ENCODE results near the gene CSTF2.

CSTF2 gene

DNA sequence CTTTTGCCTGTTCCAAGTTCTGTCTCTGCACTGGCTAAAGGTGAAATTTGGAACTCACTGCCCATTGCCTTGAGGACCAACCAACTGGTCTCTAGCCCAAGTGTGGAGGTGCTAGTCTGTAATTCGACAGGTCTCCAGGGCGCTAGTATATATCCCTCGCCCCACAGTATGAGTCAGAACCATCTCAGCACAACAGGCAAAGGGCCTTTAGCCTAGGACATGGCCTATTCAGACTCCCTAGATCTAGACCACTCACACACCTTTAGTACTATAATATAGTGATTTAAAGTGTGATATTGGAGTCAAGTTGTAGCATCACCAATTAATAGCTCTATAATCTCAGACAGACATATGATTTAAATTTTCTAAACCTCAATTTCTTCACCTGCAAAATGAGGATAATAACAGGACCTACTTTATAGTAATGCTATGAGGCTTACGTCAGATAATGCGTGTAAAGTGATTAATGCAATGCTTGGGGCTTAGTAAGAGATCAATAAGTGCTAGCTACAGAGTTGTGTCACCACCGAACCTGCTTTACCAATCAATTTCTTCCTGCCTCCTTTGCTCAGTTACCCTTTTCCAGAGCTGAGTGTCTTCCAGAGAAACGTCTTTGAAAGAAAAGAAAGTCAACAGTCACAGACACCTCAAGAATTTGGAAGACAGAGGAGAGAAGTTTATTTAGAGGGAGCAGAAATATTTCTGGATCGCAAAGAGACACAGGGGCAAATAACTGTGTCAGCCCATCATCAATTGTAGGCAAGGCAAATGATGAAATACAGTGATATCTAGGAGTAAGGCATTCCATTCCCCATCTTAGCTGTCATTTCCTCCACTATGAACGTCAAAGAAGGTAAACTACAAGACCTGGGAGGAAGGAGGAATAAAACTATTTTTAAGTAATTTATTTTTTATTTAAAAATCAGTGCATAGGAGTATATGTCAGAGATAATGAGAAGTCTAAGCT lies 51.7 kb downstream of the CSTF2 start:
- no peak for DNase-seq (ENCODE audit: low read depth)

DNA sequence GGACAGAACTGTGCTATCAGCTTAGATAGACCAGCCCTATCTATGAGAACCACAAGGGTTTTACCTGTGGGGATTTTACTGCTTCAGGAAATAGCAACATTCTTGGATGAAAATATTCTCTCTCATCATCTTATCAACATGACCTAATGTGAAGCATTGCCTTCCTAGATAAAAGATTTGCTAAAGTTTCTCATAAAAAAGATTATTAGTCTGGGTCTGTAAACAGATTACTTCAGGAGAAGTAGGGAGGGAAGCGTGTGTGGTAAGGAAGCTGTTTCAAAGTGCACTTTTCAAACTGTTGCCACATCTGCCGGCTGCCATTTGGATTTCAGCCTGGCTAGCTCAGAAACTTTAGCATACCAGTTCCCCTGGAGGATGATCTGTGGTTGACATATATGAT lies 54.1 kb downstream of the CSTF2 start, which contains the start of gene NOX1:
Gene NOX1, minus strand, starts transcription at position 35 of the 400 bp plus-strand sequence. CDS start 220 bp downstream, outside the sequence.
- no peak for DNase-seq (ENCODE audit: low read depth)

- no peak for DNase-seq (ENCODE audit: low read depth)
Measured at GRCh38 chrX:100880368-100880767, 60.2 kb downstream of the CSTF2 start.

DNA sequence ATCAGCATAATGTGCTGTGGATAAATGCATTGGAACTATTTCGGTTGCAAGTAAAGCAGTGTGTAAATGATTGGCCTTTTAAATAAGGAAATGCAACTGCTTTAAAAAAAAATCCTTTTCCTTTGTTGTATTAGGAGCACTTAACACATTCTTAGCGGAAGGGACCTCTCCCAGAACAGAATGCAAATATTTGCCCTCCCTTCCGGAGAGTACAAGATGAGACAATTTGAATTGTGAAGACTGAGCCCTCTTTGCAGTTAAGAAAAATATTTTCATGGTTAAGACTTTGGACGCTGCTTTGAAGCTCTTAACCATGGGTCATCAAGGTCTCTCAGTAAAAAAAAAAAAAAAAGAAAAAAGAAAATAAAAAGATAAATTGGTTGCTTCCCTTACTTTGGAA lies 63.5 kb downstream of the CSTF2 start:
- no peak for DNase-seq (ENCODE audit: low read depth)
